NK-92 (cell line): ENCODE data around the gene IL1RAPL1.
"Not testable (repeated sequence)": the region's sequence is repeated elsewhere in the genome, so short reads cannot be mapped to it uniquely, and the experiment has no call there.

Source experiments
- DNase-seq: peaks from one replicate; lab custom pipeline; 2025; ENCODE audit not compliant: unreplicated experiment; lab: John Stamatoyannopoulos, UW

Gene IL1RAPL1

GRCh38 chrX:29242856-29243255, 655.6 kb downstream of the IL1RAPL1 start:
- DNase-seq, result no peak

- DNase-seq, result no peak
These were observed 656.7 kb downstream of the IL1RAPL1 start for GRCh38 chrX:29243942-29244341.

GRCh38 chrX:29254515-29254914, 667.3 kb downstream of the IL1RAPL1 start:
- no peak for DNase-seq

- no peak for DNase-seq
These were observed 670.3 kb downstream of the IL1RAPL1 start for GRCh38 chrX:29257521-29257920.

- DNase-seq, result no peak
These were observed 682.1 kb downstream of the IL1RAPL1 start for GRCh38 chrX:29269390-29269789.

GRCh38 chrX:29274517-29274916, 687.3 kb downstream of the IL1RAPL1 start:
- DNase-seq, result no peak

GRCh38 chrX:29275928-29276327, 688.7 kb downstream of the IL1RAPL1 start:
- no peak for DNase-seq

GRCh38 chrX:29281078-29281742, 694.0 kb downstream of the IL1RAPL1 start:
- DNase-seq, result no peak

- DNase-seq, result no peak
These were observed 698.4 kb downstream of the IL1RAPL1 start for GRCh38 chrX:29285664-29286063.

- no peak for DNase-seq
These were observed 708.9 kb downstream of the IL1RAPL1 start for GRCh38 chrX:29295987-29296680.

GRCh38 chrX:29297171-29297800, 710.0 kb downstream of the IL1RAPL1 start:
- DNase-seq, result no peak

- no peak for DNase-seq
These were observed 712.4 kb downstream of the IL1RAPL1 start for GRCh38 chrX:29299684-29300083.

GRCh38 chrX:29308726-29309125, 721.5 kb downstream of the IL1RAPL1 start:
- DNase-seq, result no peak

GRCh38 chrX:29315931-29316330, 728.7 kb downstream of the IL1RAPL1 start:
- DNase-seq, result no peak

- no peak for DNase-seq
These were observed 730.8 kb downstream of the IL1RAPL1 start for GRCh38 chrX:29318012-29318411.

GRCh38 chrX:29332429-29332828, 745.2 kb downstream of the IL1RAPL1 start:
- not testable (repeated sequence) for DNase-seq

- DNase-seq, result not testable (repeated sequence)
These were observed 745.8 kb downstream of the IL1RAPL1 start for GRCh38 chrX:29333091-29333490.

- DNase-seq, result no peak
These were observed 761.0 kb downstream of the IL1RAPL1 start for GRCh38 chrX:29348288-29348687.

GRCh38 chrX:29359276-29359675, 772.0 kb downstream of the IL1RAPL1 start:
- DNase-seq, result no peak

GRCh38 chrX:29374765-29375164, 787.5 kb downstream of the IL1RAPL1 start:
- not testable (repeated sequence) for DNase-seq

- no peak for DNase-seq
These were observed 789.3 kb downstream of the IL1RAPL1 start for GRCh38 chrX:29376584-29376983.

GRCh38 chrX:29382811-29383210, 795.6 kb downstream of the IL1RAPL1 start:
- DNase-seq, result no peak
